DMS114 treated with DMSO at 0.1 percent for 48 hours (cell line): Measurements from ENCODE around the gene FSD2.
"Not testable (repeated sequence)": the region's sequence is repeated elsewhere in the genome, so short reads cannot be mapped to it uniquely, and the experiment has no call there.

ENCODE experiments used
- DNase-seq: peaks from one replicate; lab custom pipeline; 2025; ENCODE audit not compliant: unreplicated experiment; lab: John Stamatoyannopoulos, UW

Gene FSD2

DNA sequence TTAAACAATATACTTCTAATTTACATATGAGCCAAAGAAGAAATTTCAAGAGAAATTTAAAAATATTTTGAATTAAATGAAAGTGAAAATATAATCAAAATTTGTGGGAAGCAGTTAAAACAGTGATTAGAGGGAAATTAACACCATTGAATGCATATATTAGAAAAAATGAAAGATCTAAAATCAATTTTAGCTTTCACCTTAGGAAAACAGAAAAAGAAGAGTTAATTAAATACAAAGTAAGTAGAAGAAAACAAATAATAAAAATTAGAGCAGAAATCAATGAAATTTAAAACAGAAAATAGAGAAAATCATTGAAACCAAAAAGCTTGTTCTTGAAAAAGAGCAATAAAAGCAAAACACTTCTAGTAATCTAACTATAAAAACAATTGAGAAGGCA, 57.6 kb downstream of the FSD2 start:
- no peak for DNase-seq

DNA sequence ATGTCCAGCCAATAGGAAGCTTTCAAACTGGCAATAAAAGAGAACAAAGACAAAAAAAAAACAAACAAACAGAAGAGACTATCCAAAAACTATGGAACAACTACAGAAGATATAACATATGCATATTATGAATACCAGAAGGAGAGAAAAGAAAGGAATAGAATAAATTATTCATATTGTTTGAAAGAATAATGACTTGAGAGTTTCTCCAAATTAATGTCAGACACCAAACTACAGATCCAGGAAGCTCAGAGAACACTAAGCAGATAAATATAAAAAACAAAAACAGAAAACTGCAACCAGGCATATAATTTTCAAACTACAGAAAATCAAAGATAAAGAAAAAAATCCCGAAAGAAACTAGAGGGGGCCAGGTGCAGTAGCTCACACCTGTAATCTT, 62.1 kb downstream of the FSD2 start:
- no peak for DNase-seq

DNA sequence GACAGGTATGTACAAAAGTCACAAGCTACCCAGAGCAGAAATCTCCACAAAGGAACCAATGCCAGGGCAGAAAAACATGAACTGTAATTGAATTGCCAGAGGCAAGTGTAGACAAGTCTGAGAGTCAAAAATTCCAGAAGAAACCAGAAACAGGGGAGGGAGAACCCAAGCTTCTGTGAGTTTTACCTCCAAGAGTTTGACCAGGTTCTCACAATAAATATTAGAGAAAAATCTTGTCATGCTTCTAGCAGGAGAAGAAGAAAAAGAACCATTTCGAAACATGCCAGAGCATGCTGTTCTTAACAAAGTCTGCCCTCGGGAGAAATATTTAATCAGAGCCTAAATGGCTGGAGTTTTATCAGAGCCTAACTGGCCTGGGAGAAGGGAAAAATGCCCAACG, 63.7 kb downstream of the FSD2 start:
- no peak for DNase-seq

DNA sequence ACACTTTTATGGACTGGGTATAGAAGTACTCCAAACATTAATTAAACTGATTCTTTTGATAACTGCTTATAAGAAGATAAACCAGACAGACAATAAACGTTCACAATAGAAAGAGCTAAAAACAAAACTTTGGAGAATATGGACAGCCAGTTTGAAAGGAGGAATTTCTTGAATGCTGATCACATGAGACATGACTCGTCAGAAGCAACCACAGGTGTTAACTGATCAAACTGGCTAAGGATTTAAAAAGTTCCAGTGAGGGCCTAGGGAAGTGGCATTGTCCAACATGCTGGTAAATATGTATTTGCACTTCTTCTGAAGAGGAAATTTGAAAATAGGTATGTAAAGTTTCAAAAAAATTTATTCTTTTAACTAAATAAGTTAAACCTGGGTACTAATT, 66.8 kb downstream of the FSD2 start:
- no peak for DNase-seq

DNA sequence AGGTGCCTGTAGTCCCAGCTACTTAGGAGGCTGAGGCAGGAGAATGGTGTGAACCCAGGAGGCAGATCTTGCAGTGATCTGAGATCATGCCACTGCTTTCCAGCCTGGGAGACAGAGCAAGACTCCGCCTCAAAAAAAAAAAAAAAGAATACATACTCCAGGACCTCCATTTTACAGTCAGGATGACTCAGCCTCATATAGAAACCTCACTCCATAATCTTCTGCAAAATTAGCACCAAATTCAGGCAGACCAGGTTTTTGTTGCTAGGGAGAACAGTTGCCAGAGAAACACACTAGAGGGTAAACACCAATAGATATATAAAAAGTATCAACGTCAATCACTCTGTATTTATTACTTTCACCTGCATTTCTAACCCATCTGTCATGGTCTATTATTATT, 67.9 kb downstream of the FSD2 start:
- no peak for DNase-seq

DNA sequence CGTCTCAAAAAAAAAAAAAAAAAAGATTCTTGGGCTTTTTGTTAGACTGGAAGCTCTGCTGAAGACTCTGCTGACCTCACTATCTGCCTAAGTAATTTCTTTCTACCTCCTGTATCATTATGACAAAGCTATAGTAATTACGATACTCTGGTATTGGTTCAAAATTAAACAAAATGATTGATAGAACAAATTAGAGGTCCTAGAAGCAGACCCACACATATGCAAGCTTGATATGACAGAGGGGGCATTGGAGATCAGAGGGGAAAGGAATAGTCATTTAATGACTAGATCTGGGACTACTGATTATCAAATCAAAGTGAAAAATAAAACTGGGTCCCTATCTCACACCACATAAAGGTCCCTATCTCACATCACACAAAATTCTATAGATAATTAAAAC, 74.3 kb downstream of the FSD2 start:
- no peak for DNase-seq

DNA sequence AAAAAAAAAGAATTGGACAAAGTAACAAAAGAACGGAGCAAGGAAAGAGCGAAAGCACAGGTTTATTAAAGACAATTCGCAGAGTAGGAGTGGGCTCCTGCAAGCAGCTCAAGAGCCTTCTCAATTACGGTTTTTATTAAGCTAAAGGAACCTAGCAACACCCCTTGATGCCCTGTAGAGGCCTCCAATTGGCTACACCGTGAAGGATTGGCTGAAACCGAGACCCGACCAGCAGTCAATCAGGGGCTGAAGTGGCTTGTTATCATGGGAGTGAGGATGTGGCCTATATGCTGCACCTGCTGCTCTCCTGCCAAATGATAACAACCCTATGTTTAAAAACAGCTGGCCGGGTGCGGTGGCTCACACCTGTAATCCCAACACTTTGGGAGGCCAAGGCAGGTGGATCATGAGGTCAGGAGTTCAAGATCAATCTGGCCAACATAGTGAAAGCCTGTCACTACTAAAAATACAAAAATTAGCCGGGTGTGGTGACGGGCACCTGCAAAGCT, 75.8 kb downstream of the FSD2 start:
- no peak for DNase-seq

DNA sequence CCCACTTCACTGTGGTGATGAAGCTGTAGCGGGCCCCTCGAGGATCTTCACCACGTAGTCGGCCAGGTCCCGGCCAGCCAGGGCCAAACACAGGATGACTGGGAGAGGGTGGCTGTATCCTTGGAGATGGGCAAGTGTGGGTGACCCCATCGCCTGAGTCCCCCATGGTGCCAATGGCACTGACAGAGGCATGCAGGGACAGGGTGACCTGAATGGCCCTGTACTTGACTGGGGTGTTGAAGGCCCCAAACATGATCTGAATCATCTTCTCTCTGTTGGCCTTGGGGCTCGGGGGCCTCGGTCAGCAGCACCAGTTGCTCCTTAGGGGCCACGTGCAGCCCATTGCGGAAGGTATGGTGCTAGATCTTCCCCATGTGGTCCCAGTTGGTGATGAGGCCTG, 79.1 kb downstream of the FSD2 start:
- DNase-seq, result no peak

DNA sequence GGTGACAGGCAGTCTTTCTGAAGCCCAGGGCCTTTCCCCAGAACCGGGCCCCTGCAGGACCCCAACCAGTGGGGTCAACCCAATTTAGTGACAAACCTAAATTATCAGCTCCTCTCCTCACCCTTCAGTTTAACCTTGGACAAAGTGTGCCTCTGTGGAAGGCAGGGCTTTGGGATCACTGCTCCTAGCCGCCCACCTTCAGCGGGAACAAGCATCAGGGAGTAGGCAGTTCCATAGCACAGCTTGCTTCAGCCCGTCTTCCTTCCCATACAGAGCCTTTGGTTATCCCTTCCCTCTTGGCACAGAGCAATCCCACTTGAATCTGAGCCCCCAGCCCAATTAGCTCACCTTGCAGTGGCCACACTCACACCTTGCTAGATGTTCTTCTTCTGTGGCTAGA, 90.9 kb downstream of the FSD2 start:
- DNase-seq, result no peak

DNA sequence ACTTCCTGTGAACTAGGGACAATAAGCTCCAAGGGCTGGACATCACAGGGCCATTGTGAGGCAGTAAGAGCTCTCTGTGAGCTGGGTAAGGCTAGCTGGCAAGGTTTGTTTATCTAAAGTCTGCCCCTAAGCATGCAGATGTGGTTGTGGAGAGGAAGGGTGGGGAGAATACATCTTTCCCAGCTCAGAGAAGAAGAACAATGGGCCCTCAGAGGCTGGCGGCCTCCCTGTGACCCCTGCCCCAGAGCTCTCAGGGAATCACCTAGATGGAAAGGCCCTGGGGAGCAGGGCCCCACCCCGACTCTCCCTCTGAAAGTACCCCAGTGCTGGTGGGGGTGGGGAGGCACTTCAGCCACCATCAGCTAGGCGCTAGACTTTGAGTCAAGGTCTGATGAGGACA, 91.9 kb downstream of the FSD2 start:
- no peak for DNase-seq

DNA sequence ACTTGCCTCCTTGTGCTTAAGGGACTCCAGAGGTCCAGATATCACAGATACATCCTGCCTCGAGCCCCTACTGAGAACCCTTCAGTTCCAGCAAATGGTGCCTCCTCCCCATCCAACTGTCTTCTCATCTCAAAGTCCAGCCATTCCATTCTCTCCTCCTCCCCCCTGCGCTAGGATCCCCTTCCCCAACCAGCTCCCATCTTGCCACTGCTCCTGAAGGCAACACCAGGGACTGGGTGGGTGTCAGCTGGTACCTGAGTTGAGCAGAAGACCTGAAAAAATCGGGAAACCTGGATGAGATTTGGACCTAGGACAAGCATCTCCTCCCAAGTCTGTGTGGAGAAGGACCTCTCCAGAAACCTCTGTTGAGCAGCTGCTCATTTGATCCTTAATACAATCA, 93.8 kb downstream of the FSD2 start:
- no peak for DNase-seq

DNA sequence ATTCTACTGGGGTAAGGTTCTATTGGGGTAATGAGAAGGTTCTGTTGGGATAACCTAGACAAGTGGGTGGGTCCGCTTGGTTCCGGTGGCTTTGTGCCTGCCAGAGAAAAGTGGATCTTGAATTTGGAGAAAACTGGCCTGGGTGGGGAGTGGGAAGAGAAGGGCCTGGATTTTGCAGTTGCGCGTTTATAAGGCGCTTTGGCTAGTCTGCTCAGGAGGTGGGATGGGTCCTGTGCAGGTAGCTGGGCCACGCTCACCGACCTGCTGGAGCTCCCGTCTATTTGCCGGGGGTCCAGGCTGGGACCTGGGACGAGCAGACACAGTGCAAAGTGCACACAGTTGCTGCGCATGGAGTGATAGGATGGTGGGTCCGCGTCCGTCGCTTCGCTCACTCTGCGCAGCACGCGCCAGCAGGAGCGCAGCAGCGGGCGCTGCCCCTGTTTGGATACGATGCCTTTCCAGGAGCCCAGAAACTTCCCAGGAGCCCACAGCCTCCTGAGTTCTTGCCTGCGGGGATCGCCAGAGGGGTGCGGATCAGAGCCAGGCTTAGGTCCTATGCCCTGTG, 94.9 kb downstream of the FSD2 start:
- no peak for DNase-seq

DNA sequence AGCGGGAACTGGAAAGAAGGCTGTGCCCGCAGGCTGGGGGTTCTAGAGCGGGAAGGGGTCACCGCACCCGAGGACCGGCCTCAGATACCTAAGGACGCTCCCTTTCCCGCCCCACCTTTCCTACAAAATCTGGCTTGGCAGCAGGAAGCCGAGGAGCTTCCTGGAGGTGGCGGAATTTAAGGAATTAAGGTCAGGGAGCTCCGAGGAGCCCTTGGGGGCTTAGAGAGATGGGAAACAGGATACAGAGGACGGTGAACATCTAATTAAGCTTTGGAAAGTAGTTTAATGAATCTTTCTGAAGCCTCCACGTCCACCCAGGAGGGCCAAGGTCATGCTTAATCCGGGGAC, 95.7 kb downstream of the FSD2 start:
- no peak for DNase-seq

DNA sequence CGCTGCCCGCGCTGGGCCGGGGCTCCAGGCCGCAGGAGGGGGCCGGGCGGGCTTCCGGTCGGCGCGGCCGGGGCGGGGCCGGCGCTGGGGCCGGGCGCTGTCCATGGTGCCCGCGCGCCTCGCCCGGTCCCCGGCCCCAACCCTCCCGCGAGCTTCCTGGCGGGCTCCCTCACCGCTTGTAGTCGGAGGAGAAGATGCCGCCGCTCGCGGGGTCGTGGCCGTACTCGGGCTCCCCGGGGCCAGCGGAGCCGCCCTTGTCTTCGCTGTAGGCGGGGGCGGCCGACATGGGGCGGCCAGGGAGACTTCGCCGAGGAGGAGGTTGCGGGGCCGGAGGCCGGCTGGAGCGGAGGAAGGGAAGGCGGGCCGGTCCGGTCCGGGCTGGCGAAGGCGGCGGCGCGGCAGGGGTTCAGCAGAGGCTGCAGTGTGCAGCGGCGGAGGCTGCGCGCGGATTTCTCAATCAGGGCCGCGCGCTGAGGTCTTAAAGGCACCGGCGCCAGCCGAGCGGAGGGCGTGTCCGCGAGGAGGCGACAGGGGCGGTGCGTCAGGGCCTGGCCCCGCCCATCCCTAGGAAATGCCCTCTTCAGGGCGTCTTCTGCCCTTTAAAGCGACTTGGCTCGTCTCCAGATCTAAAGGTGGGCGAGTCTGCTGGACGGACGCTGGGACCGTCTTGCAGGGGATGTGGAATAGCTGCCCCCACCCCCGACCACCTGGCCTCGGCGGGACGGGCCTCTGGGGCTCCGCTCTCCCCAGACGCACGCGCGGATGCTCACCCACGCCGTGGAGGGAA, 96.3 kb downstream of the FSD2 start, which contains the start of gene AP3B2:
Gene AP3B2, minus strand, starts transcription at position 455 of the 787 bp plus-strand sequence. Its CDS starts 169 bp downstream, at position 286.
- peak; percentile 75 for DNase-seq

DNA sequence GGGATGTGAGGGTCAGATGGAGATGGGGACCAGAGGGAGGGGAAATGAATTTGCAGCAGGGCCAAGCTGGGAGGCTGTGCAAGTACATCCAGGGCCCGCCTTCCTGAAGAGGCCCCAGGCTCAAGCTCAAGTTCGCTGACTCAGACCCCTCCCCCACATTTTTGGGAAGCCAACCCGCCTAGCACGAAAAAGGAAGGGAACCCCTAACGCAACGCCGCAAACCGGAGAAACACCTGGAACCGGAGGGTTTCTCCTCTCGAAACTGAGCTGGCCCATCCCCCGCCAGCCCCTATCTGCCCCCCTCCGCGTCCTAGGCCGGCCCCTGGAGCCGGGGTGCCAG, 96.8 kb downstream of the FSD2 start:
- no peak for DNase-seq

DNA sequence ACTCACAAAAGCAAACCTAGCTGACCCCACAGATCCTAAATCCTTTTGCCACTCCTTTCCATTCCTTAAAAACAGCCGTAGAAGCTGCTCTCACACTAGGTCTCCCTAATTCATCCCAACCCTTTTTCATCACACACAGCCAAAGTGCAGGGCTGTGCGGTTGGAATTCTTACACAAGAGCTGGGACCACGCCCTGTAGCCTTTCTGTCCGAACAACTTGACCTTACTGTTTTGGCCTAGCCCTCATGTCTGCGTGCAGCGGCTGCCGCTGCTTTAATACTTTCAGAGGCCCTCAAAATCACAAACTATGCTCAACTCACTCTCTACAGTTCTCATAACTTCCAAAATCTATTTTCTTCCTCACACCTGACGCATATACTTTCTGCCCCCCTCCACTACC, 100.0 kb downstream of the FSD2 start:
- not testable (repeated sequence) for DNase-seq
